22Rv1 (cell line): ENCODE measurements around the gene RBCK1.

Source experiments
- CTCF ChIP-seq: fragments of 450-650 bp; IDR thresholded peaks from 2 replicates; pipeline ENCODE4 v1.5.1; 2017; ENCODE audit warnings: mild to moderate bottlenecking
- ZFX ChIP-seq: fragments of 450-650 bp; IDR thresholded peaks from 2 replicates; pipeline ENCODE4 v1.6.1; 2017; ENCODE audit warnings: antibody characterized with exemption, borderline replicate concordance

- TF ChIP-seq CTCF (no peak), ZFX (no peak)
These were observed 49.1 kb upstream of the RBCK1 start for GRCh38 chr20:358891-359555.
